ENCODE measurements around the gene MIOS.

MIOS gene

GRCh38 chr7:7628476-7628875 lies 61.8 kb downstream of the MIOS start:
- Histone ChIP-seq H3K4me1 (ENCODE audit: low read length) (no peaks in the 10 kb centered on the region), H4K20me1 (ENCODE audit: insufficient read depth, low read length) (no peaks in the 10 kb centered on the region), H3K9me3 (replicated peaks; ENCODE audit: insufficient read depth, low read length) (no peaks in the 10 kb centered on the region)

GRCh38 chr7:7630626-7631329 lies 64.1 kb downstream of the MIOS start:
- Histone ChIP-seq H3K36me3 (replicated peaks; ENCODE audit: insufficient read depth, low read length) (no peaks in the 10 kb centered on the region), H3K27me3 (replicated peaks; ENCODE audit: insufficient read depth, low read length) (no peaks in the 10 kb centered on the region), H3K9ac (ENCODE audit: low read length) (no peak overlapping the region), H3K9me2 (replicated peaks; ENCODE audit: insufficient read depth, low read length) (no peaks in the 10 kb centered on the region), H3F3A (ENCODE audit: insufficient read depth, low read length) (no peaks in the 10 kb centered on the region), H3K4me3 (ENCODE audit: low read length) (no peak overlapping the region), H2AFZ (ENCODE audit: low read length) (no peak overlapping the region), H4K20me1 (ENCODE audit: insufficient read depth, low read length) (no peaks in the 10 kb centered on the region), H3K79me2 (ENCODE audit: low read length) (no peaks in the 10 kb centered on the region), H3K4me2 (ENCODE audit: low read depth, low read length) (no peak overlapping the region), H3K27ac (ENCODE audit: low read length) (no peak overlapping the region), H3K9me3 (replicated peaks; ENCODE audit: insufficient read depth, low read length) (no peaks in the 10 kb centered on the region), H3K4me1 (ENCODE audit: low read length) (no peaks in the 10 kb centered on the region)
- no peak for DNase-seq
- TF ChIP-seq CTCF (IDR thresholded peaks at IDR 0.05; ENCODE audit: low read length) (no peak), EZH2phosphoT487 (IDR thresholded peaks at IDR 0.05; ENCODE audit: low read length) (no peak), EZH2 (optimal IDR thresholded peaks at IDR 0.05; ENCODE audit: low read depth, low read length) (no peak)

More at GRCh38 chr7:7628476-7628875, 61.8 kb downstream of the MIOS start:
- no peak overlapping the region for H3K27ac ChIP-seq (ENCODE audit: low read length)
- H3K27me3 ChIP-seq (replicated peaks; ENCODE audit: insufficient read depth, low read length): no peaks in the 10 kb centered on the region
- TF ChIP-seq EZH2phosphoT487 (IDR thresholded peaks at IDR 0.05; ENCODE audit: low read length) (no peak), EZH2 (optimal IDR thresholded peaks at IDR 0.05; ENCODE audit: low read depth, low read length) (no peak), CTCF (IDR thresholded peaks at IDR 0.05; ENCODE audit: low read length) (no peak)
- H3F3A ChIP-seq (ENCODE audit: insufficient read depth, low read length): no peaks in the 10 kb centered on the region
- no peaks in the 10 kb centered on the region for H3K36me3 ChIP-seq (replicated peaks; ENCODE audit: insufficient read depth, low read length)
- H3K79me2 ChIP-seq (ENCODE audit: low read length): no peaks in the 10 kb centered on the region
- no peak overlapping the region for H3K9ac ChIP-seq (ENCODE audit: low read length)
- H2AFZ ChIP-seq (ENCODE audit: low read length): no peak overlapping the region
- no peak overlapping the region for H3K4me3 ChIP-seq (ENCODE audit: low read length)
- no peaks in the 10 kb centered on the region for H3K9me2 ChIP-seq (replicated peaks; ENCODE audit: insufficient read depth, low read length)
- DNase-seq: no peak
- H3K4me2 ChIP-seq (ENCODE audit: low read depth, low read length): no peak overlapping the region

- Histone ChIP-seq H3K4me2 (ENCODE audit: low read depth, low read length) (peak overlapping the region; percentile 75), H3K9me2 (replicated peaks; ENCODE audit: insufficient read depth, low read length) (no peaks in the 10 kb centered on the region), H4K20me1 (ENCODE audit: insufficient read depth, low read length) (no peaks in the 10 kb centered on the region), H3F3A (ENCODE audit: insufficient read depth, low read length) (no peaks in the 10 kb centered on the region), H3K27ac (ENCODE audit: low read length) (peak overlapping the region; percentile 80; the same call in 1 of the 2 replicates), H3K9me3 (replicated peaks; ENCODE audit: insufficient read depth, low read length) (no peaks in the 10 kb centered on the region), H3K4me1 (ENCODE audit: low read length) (peaks cover 10% of the 10 kb centered on the region; the same call in 1 of the 2 replicates), H2AFZ (ENCODE audit: low read length) (peak overlapping the region; percentile 80), H3K9ac (ENCODE audit: low read length) (peak overlapping the region; percentile 91), H3K79me2 (ENCODE audit: low read length) (peaks cover 38% of the 10 kb centered on the region), H3K36me3 (replicated peaks; ENCODE audit: insufficient read depth, low read length) (no peaks in the 10 kb centered on the region; the same call in 1 of the 2 replicates), H3K27me3 (replicated peaks; ENCODE audit: insufficient read depth, low read length) (no peaks in the 10 kb centered on the region), H3K4me3 (ENCODE audit: low read length) (peak overlapping the region; percentile 88)
- DNase-seq: no peak
- TF ChIP-seq CTCF (IDR thresholded peaks at IDR 0.05; ENCODE audit: low read length) (no peak), EZH2 (optimal IDR thresholded peaks at IDR 0.05; ENCODE audit: low read depth, low read length) (no peak), EZH2phosphoT487 (IDR thresholded peaks at IDR 0.05; ENCODE audit: low read length) (no peak)
Measured at GRCh38 chr7:7639421-7639820, 72.7 kb downstream of the MIOS start.

Data from MM.1S (cell line).